ENCODE data around the gene CRADD.

The CRADD gene

GRCh38 chr12:93661021-93661420 lies 16.2 kb upstream of the CRADD start:
- H3K9me3 Mint-ChIP-seq, result peaks cover 4% of the 10 kb centered on the region

GRCh38 chr12:93663006-93663728 lies 14.0 kb upstream of the CRADD start:
- Mint-ChIP-seq H3K4me1 (ENCODE audit: low read depth) (peaks cover 5% of the 10 kb centered on the region), H3K36me3 (ENCODE audit: low read depth) (no peaks in the 10 kb centered on the region), H3K27ac (no peak overlapping the region), H3K4me3 (no peak overlapping the region), H3K27me3 (ENCODE audit: low read depth) (no peaks in the 10 kb centered on the region), H3K9me3 (peaks cover 5% of the 10 kb centered on the region)

More at GRCh38 chr12:93661021-93661420, 16.2 kb upstream of the CRADD start:
- Mint-ChIP-seq H3K4me3 (no peak overlapping the region), H3K4me1 (ENCODE audit: low read depth) (peaks cover 5% of the 10 kb centered on the region), H3K27ac (no peak overlapping the region), H3K27me3 (ENCODE audit: low read depth) (no peaks in the 10 kb centered on the region), H3K36me3 (ENCODE audit: low read depth) (no peaks in the 10 kb centered on the region)

- H3K4me3 Mint-ChIP-seq, result no peak overlapping the region
- peaks cover 8% of the 10 kb centered on the region for H3K4me1 Mint-ChIP-seq (ENCODE audit: low read depth)
- no peak overlapping the region for H3K27ac Mint-ChIP-seq
- H3K9me3 Mint-ChIP-seq, result peaks cover 10% of the 10 kb centered on the region
- H3K36me3 Mint-ChIP-seq (ENCODE audit: low read depth), result peaks cover 5% of the 10 kb centered on the region
- no peaks in the 10 kb centered on the region for H3K27me3 Mint-ChIP-seq (ENCODE audit: low read depth)
Observed at GRCh38 chr12:93663729-93664084, 13.5 kb upstream of the CRADD start.

- H3K4me3 Mint-ChIP-seq, result no peak overlapping the region
- H3K27ac Mint-ChIP-seq, result no peak overlapping the region
- H3K9me3 Mint-ChIP-seq, result peaks cover 19% of the 10 kb centered on the region
- H3K27me3 Mint-ChIP-seq (ENCODE audit: low read depth), result no peaks in the 10 kb centered on the region
- peaks cover 9% of the 10 kb centered on the region for H3K4me1 Mint-ChIP-seq (ENCODE audit: low read depth)
- peaks cover 6% of the 10 kb centered on the region for H3K36me3 Mint-ChIP-seq (ENCODE audit: low read depth)
Observed at GRCh38 chr12:93664573-93665138, 12.5 kb upstream of the CRADD start.

GRCh38 chr12:93667672-93668071 lies 9.5 kb upstream of the CRADD start:
- peaks cover 19% of the 10 kb centered on the region for H3K9me3 Mint-ChIP-seq
- H3K27me3 Mint-ChIP-seq (ENCODE audit: low read depth), result no peaks in the 10 kb centered on the region
- peaks cover 7% of the 10 kb centered on the region for H3K36me3 Mint-ChIP-seq (ENCODE audit: low read depth)
- H3K4me1 Mint-ChIP-seq (ENCODE audit: low read depth), result peaks cover 11% of the 10 kb centered on the region
- H3K4me3 Mint-ChIP-seq, result no peak overlapping the region
- no peak overlapping the region for H3K27ac Mint-ChIP-seq

GRCh38 chr12:93668919-93669418 lies 8.2 kb upstream of the CRADD start:
- H3K9me3 Mint-ChIP-seq, result peaks cover 19% of the 10 kb centered on the region
- H3K4me1 Mint-ChIP-seq (ENCODE audit: low read depth), result peaks cover 13% of the 10 kb centered on the region
- peaks cover 7% of the 10 kb centered on the region for H3K36me3 Mint-ChIP-seq (ENCODE audit: low read depth)
- peaks cover 9% of the 10 kb centered on the region for H3K27me3 Mint-ChIP-seq (ENCODE audit: low read depth)
- no peak overlapping the region for H3K4me3 Mint-ChIP-seq
- H3K27ac Mint-ChIP-seq, result no peak overlapping the region

- Mint-ChIP-seq H3K36me3 (ENCODE audit: low read depth) (peaks cover 7% of the 10 kb centered on the region), H3K27ac (no peak overlapping the region), H3K27me3 (ENCODE audit: low read depth) (peaks cover 10% of the 10 kb centered on the region), H3K4me3 (no peak overlapping the region), H3K4me1 (ENCODE audit: low read depth) (peaks cover 14% of the 10 kb centered on the region), H3K9me3 (peaks cover 19% of the 10 kb centered on the region)
Observed at GRCh38 chr12:93669452-93669851, 7.7 kb upstream of the CRADD start.

GRCh38 chr12:93670104-93670503 lies 7.1 kb upstream of the CRADD start:
- Mint-ChIP-seq H3K27me3 (ENCODE audit: low read depth) (peaks cover 10% of the 10 kb centered on the region), H3K27ac (no peak overlapping the region), H3K36me3 (ENCODE audit: low read depth) (peaks cover 7% of the 10 kb centered on the region)

GRCh38 chr12:93671044-93671443 lies 6.1 kb upstream of the CRADD start:
- peaks cover 14% of the 10 kb centered on the region for H3K4me1 Mint-ChIP-seq (ENCODE audit: low read depth)
- H3K9me3 Mint-ChIP-seq, result peaks cover 14% of the 10 kb centered on the region
- H3K27me3 Mint-ChIP-seq (ENCODE audit: low read depth), result peaks cover 10% of the 10 kb centered on the region
- peaks cover 7% of the 10 kb centered on the region for H3K36me3 Mint-ChIP-seq (ENCODE audit: low read depth)
- no peak overlapping the region for H3K4me3 Mint-ChIP-seq
- H3K27ac Mint-ChIP-seq, result no peak overlapping the region

More at GRCh38 chr12:93670104-93670503, 7.1 kb upstream of the CRADD start:
- Mint-ChIP-seq H3K4me1 (ENCODE audit: low read depth) (peaks cover 14% of the 10 kb centered on the region), H3K9me3 (peaks cover 14% of the 10 kb centered on the region), H3K4me3 (no peak overlapping the region)

- H3K4me1 Mint-ChIP-seq (ENCODE audit: low read depth), result peaks cover 30% of the 10 kb centered on the region
- H3K36me3 Mint-ChIP-seq (ENCODE audit: low read depth), result peaks cover 11% of the 10 kb centered on the region
- no peak overlapping the region for H3K27ac Mint-ChIP-seq
- peaks cover 10% of the 10 kb centered on the region for H3K27me3 Mint-ChIP-seq (ENCODE audit: low read depth)
- peaks cover 19% of the 10 kb centered on the region for H3K9me3 Mint-ChIP-seq
- no peak overlapping the region for H3K4me3 Mint-ChIP-seq
Observed at GRCh38 chr12:93673084-93673483, 4.1 kb upstream of the CRADD start.

GRCh38 chr12:93674386-93674785 lies 2.8 kb upstream of the CRADD start:
- Mint-ChIP-seq H3K27me3 (ENCODE audit: low read depth) (peaks cover 10% of the 10 kb centered on the region), H3K27ac (no peak overlapping the region), H3K4me3 (no peak overlapping the region), H3K9me3 (peaks cover 6% of the 10 kb centered on the region), H3K36me3 (ENCODE audit: low read depth) (peaks cover 10% of the 10 kb centered on the region), H3K4me1 (ENCODE audit: low read depth) (peaks cover 35% of the 10 kb centered on the region)

GRCh38 chr12:93676408-93677194 lies 574 bp upstream of the CRADD start:
- peaks cover 10% of the 10 kb centered on the region for H3K27me3 Mint-ChIP-seq (ENCODE audit: low read depth)
- peaks cover 5% of the 10 kb centered on the region for H3K9me3 Mint-ChIP-seq
- peaks cover 38% of the 10 kb centered on the region for H3K4me1 Mint-ChIP-seq (ENCODE audit: low read depth)
- peak overlapping the region; percentile 99 for H3K27ac Mint-ChIP-seq
- H3K36me3 Mint-ChIP-seq (ENCODE audit: low read depth), result peaks cover 13% of the 10 kb centered on the region
- peak overlapping the region; percentile 92 for H3K4me3 Mint-ChIP-seq

GRCh38 chr12:93678779-93679178 lies 1.6 kb downstream of the CRADD start:
- Mint-ChIP-seq H3K27me3 (ENCODE audit: low read depth) (peaks cover 3% of the 10 kb centered on the region), H3K4me3 (peak overlapping the region; percentile 92), H3K27ac (peak overlapping the region; percentile 99), H3K36me3 (ENCODE audit: low read depth) (peaks cover 14% of the 10 kb centered on the region), H3K9me3 (peaks cover 5% of the 10 kb centered on the region), H3K4me1 (ENCODE audit: low read depth) (peaks cover 37% of the 10 kb centered on the region)

- Mint-ChIP-seq H3K4me1 (ENCODE audit: low read depth) (peaks cover 37% of the 10 kb centered on the region), H3K4me3 (no peak overlapping the region), H3K36me3 (ENCODE audit: low read depth) (peaks cover 14% of the 10 kb centered on the region), H3K9me3 (peaks cover 5% of the 10 kb centered on the region), H3K27ac (peak overlapping the region; percentile 39), H3K27me3 (ENCODE audit: low read depth) (no peaks in the 10 kb centered on the region)
Observed at GRCh38 chr12:93679308-93679925, 2.2 kb downstream of the CRADD start.
